Testis (tissue), 2 donors: ENCODE data around the gene CPEB4.

Source experiments
- CTCF ChIP-seq, 3 experiments: fragments of 450-650 bp in 2 of 3; fragments of 200-600 bp in 1 of 3; sonication (generic) in 1 of 3; IDR thresholded peaks; one replicate each; pipeline ENCODE4 v1.5.1; 2016 to 2019; ENCODE audit warnings: antibody characterized with exemption in 3 of 3, mild to moderate bottlenecking in 2 of 3, moderate library complexity in 1 of 3
- POLR2A ChIP-seq: fragments of 450-650 bp; IDR thresholded peaks from one replicate; pipeline ENCODE4 v1.6.1; 2017; ENCODE audit warnings: antibody characterized with exemption, mild to moderate bottlenecking, moderate library complexity

- no peak for TF ChIP-seq CTCF (IDR thresholded peaks at IDR 0.05)
- no peak for TF ChIP-seq POLR2A
These were observed 57.0 kb downstream of the CPEB4 start for GRCh38 chr5:173945160-173945559.
